D721Med (cell line): ENCODE measurements around the gene PSMG4.

Experiments
- DNase-seq: peaks from one replicate; pipeline ENCODE4 v3.0.0; 2011; ENCODE audit warnings: low spot score; ENCODE audit not compliant: insufficient read length
- FAIRE-seq: peaks from 2 replicates; lab custom pipeline; 2011; peaks lifted over from hg19 to GRCh38; lab: Jason Lieb, UNC
- CTCF ChIP-seq: IDR thresholded peaks from 2 replicates; pipeline ENCODE4 v1.5.1; 2012; ENCODE audit warnings: mild to moderate bottlenecking, control low read depth; ENCODE audit not compliant: insufficient read depth; ENCODE audit errors: missing control alignments

The PSMG4 gene

GRCh38 chr6:3308106-3308505, 49.4 kb downstream of the PSMG4 start:
- no peak for FAIRE-seq
- no peak for TF ChIP-seq CTCF
- DNase-seq = no peak

GRCh38 chr6:3309391-3310050, 50.8 kb downstream of the PSMG4 start:
- no peak for TF ChIP-seq CTCF
- DNase-seq (no peak), FAIRE-seq (no peak)

- DNase-seq (no peak), FAIRE-seq (no peak)
- no peak for TF ChIP-seq CTCF
Observed at GRCh38 chr6:3310051-3310448, 51.3 kb downstream of the PSMG4 start.

GRCh38 chr6:3310703-3311102, 52.0 kb downstream of the PSMG4 start:
- DNase-seq (no peak), FAIRE-seq (no peak)
- no peak for TF ChIP-seq CTCF

GRCh38 chr6:3311826-3312225, 53.1 kb downstream of the PSMG4 start:
- TF ChIP-seq CTCF = no peak
- DNase-seq = no peak
- FAIRE-seq = no peak

GRCh38 chr6:3312604-3313231, 54.0 kb downstream of the PSMG4 start:
- no peak for DNase-seq
- FAIRE-seq = no peak
- no peak for TF ChIP-seq CTCF

- TF ChIP-seq CTCF = no peak
- no peak for DNase-seq
- FAIRE-seq = no peak
Observed at GRCh38 chr6:3314176-3314575, 55.4 kb downstream of the PSMG4 start.
